ENCODE measurements around the gene SPEM1.

- TF ChIP-seq, protein P1, sequence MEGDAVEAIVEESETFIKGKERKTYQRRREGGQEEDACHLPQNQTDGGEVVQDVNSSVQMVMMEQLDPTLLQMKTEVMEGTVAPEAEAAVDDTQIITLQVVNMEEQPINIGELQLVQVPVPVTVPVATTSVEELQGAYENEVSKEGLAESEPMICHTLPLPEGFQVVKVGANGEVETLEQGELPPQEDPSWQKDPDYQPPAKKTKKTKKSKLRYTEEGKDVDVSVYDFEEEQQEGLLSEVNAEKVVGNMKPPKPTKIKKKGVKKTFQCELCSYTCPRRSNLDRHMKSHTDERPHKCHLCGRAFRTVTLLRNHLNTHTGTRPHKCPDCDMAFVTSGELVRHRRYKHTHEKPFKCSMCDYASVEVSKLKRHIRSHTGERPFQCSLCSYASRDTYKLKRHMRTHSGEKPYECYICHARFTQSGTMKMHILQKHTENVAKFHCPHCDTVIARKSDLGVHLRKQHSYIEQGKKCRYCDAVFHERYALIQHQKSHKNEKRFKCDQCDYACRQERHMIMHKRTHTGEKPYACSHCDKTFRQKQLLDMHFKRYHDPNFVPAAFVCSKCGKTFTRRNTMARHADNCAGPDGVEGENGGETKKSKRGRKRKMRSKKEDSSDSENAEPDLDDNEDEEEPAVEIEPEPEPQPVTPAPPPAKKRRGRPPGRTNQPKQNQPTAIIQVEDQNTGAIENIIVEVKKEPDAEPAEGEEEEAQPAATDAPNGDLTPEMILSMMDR (IDR thresholded peaks at IDR 0.05), result no peak
- no peak for TF ChIP-seq POLR2A (IDR thresholded peaks at IDR 0.05)
Measured at GRCh38 chr17:7409716-7410115, 10.4 kb upstream of the SPEM1 start.

All from tibial nerve (tissue), 3 donors.